Panc1 (cell line): ENCODE measurements around the gene PAX5. TPM values are rescaled to one million over a fixed set of nuclear protein-coding genes. Genes with fewer than 3 reads are reported as not detected.

Experiments
- ATAC-seq: fragments of 200-7000 bp; cut with Tn5 transposase; 2 replicates; pipeline ENCODE4 v1.9.1; 2020; ENCODE audit warnings: mild to moderate bottlenecking, moderate library complexity
- BruUV-seq: library from RNA; stranded (reverse); fragments of 400-500 nt; replicated peaks from 2 replicates; lab custom pipeline; 2021; lab: Mats Ljungman, UMichigan
- CTCF ChIA-PET: fragments of 300-600 bp; sonication (Branson Sonifier 250); formaldehyde crosslinking; loops from one replicate; lab custom pipeline; 2022; ENCODE audit warnings: antibody characterized with exemption; lab: Charles Lee
- POLR2A ChIA-PET: fragments of 300-600 bp; sonication (Branson Sonifier 250); formaldehyde crosslinking; loops from one replicate; lab custom pipeline; 2022; ENCODE audit warnings: antibody characterized with exemption; lab: Charles Lee
- DNase-seq: peaks from one replicate; pipeline ENCODE4 v3.0.0-alpha.2; 2010; ENCODE audit warnings: low read depth, low spot score
- H3K27ac ChIP-seq: 2 replicates; pipeline ENCODE4 v1.5.1; 2011; ENCODE audit warnings: mild to moderate bottlenecking, low read length, inconsistent platforms
- H3K27me3 ChIP-seq: fragments of 200-500 bp; sonication (Bioruptor generic); 2 replicates; pipeline ENCODE4 v1.6.0; 2014; ENCODE audit warnings: low read length, inconsistent platforms; ENCODE audit not compliant: control insufficient read depth, insufficient read depth
- H3K36me3 ChIP-seq: fragments of 200-500 bp; sonication (Bioruptor generic); 2 replicates; pipeline ENCODE4 v1.5.1; 2014; ENCODE audit warnings: inconsistent platforms, mild to moderate bottlenecking, low read length, moderate library complexity; ENCODE audit not compliant: control insufficient read depth, insufficient read depth
- H3K4me1 ChIP-seq: 2 replicates; pipeline ENCODE4 v1.5.1; 2011; ENCODE audit warnings: inconsistent platforms, mild to moderate bottlenecking, low read length, moderate library complexity; ENCODE audit not compliant: control insufficient read depth, insufficient read depth
- H3K4me3 ChIP-seq, 2 experiments: 2 replicates each; pipeline ENCODE4 v1.5.1; 2011 to 2012; ENCODE audit warnings: low read depth in 2 of 2, low read length in 2 of 2, mild to moderate bottlenecking in 2 of 2, inconsistent platforms in 1 of 2, moderate library complexity in 1 of 2
- H3K9me3 ChIP-seq: fragments of 200-500 bp; sonication (Bioruptor generic); 2 replicates; pipeline ENCODE4 v1.5.1; 2014; ENCODE audit warnings: low read depth, mild to moderate bottlenecking, inconsistent platforms, low read length, moderate library complexity; ENCODE audit not compliant: control insufficient read depth, insufficient read depth
- POLR2AphosphoS5 ChIP-seq: IDR thresholded peaks from 2 replicates; pipeline ENCODE4 v1.6.1; 2012; ENCODE audit warnings: mild to moderate bottlenecking, low read depth, low read length, moderate library complexity
- SIN3A ChIP-seq: IDR thresholded peaks from 2 replicates; pipeline ENCODE4 v1.6.1; 2012; ENCODE audit warnings: low read depth, mild to moderate bottlenecking, low read length, moderate library complexity, borderline replicate concordance; ENCODE audit not compliant: insufficient read depth
- TCF7L2 ChIP-seq: IDR thresholded peaks from 2 replicates; pipeline ENCODE4 v1.6.1; 2011; ENCODE audit warnings: mild to moderate bottlenecking, low read depth, low read length, inconsistent platforms
- in situ Hi-C: cut with HindIII; loops from 2 replicates; pipeline ENCODE4 v1.10.0; 2016; ENCODE audit warnings: low sequenced_read_pairs, low pct_unique_long_range_greater_than_20kb
- intact Hi-C: fragments of 100-400 bp; cut with micrococcal nuclease; formaldehyde crosslinking; loops from one replicate; pipeline ENCODE4 v1.10.0; 2022; ENCODE audit not compliant: unreplicated experiment
- total RNA-seq: library from RNA; stranded (reverse); gene quantifications from one replicate; pipeline ENCODE4 v1.2.1, GENCODE V29; 2021; ENCODE audit not compliant: unreplicated experiment
- TF ChIP-seq, protein P1 (sequence below), 2 experiments: IDR thresholded peaks; 2 replicates each; pipeline ENCODE4 v1.6.1; 2011 to 2012; ENCODE audit warnings: low read depth in 2 of 2, control low read depth in 1 of 2, low read length in 1 of 2, mild to moderate bottlenecking in 1 of 2, moderate library complexity in 1 of 2; ENCODE audit not compliant: insufficient read depth in 1 of 2
- TF ChIP-seq, protein P2 (sequence below): fragments of 450-650 bp; IDR thresholded peaks from 2 replicates; pipeline ENCODE4 v1.5.1; 2017; ENCODE audit warnings: mild to moderate bottlenecking

PAX5 gene
- total RNA-seq, 1 experiment from 2014 or later, result 0.39 TPM

DNA sequence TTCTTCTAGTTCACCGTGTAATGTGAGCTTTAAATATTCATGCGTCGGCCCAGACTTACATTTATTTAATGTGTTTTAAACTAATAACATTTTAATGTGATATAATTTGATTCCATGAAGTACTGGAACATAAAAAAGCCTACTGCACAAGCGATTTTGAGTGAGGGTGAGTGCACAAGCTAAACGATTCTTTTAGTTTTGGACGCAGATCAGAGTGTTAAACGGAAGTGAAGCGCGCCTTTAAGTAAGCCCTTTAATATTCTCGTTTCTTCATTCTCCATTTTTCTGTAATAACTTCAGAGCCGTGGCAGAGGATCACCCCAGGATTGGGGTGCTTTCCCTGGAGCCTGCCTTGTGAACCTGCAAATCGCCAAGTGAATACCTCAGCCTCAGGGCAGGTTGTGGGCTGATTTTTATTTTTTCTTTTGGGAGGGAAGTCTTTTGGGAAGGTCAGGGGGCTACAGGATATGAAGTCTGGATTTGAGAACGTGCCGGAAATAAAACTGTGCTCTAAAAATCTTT lies 4.9 kb upstream of the PAX5 start:
- intact Hi-C loops, result no loop called here
- Histone ChIP-seq H3K27ac (no peak overlapping the region), H3K4me3 (no peak overlapping the region), H3K4me1 (peaks cover 19% of the 10 kb centered on the region), H3K36me3 (no peaks in the 10 kb centered on the region), H3K27me3 (peaks cover 39% of the 10 kb centered on the region), H3K9me3 (no peaks in the 10 kb centered on the region)
- in situ Hi-C loops, result no loop called here
- TF ChIP-seq, protein P1, sequence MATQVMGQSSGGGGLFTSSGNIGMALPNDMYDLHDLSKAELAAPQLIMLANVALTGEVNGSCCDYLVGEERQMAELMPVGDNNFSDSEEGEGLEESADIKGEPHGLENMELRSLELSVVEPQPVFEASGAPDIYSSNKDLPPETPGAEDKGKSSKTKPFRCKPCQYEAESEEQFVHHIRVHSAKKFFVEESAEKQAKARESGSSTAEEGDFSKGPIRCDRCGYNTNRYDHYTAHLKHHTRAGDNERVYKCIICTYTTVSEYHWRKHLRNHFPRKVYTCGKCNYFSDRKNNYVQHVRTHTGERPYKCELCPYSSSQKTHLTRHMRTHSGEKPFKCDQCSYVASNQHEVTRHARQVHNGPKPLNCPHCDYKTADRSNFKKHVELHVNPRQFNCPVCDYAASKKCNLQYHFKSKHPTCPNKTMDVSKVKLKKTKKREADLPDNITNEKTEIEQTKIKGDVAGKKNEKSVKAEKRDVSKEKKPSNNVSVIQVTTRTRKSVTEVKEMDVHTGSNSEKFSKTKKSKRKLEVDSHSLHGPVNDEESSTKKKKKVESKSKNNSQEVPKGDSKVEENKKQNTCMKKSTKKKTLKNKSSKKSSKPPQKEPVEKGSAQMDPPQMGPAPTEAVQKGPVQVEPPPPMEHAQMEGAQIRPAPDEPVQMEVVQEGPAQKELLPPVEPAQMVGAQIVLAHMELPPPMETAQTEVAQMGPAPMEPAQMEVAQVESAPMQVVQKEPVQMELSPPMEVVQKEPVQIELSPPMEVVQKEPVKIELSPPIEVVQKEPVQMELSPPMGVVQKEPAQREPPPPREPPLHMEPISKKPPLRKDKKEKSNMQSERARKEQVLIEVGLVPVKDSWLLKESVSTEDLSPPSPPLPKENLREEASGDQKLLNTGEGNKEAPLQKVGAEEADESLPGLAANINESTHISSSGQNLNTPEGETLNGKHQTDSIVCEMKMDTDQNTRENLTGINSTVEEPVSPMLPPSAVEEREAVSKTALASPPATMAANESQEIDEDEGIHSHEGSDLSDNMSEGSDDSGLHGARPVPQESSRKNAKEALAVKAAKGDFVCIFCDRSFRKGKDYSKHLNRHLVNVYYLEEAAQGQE (IDR thresholded peaks at IDR 0.05; ENCODE audit: insufficient read depth in 1 of 2, low read depth in 2 of 2, low read length in 1 of 2), result no peak
- TF ChIP-seq SIN3A (no peak), POLR2AphosphoS5 (no peak)
- TF ChIP-seq, protein P2, sequence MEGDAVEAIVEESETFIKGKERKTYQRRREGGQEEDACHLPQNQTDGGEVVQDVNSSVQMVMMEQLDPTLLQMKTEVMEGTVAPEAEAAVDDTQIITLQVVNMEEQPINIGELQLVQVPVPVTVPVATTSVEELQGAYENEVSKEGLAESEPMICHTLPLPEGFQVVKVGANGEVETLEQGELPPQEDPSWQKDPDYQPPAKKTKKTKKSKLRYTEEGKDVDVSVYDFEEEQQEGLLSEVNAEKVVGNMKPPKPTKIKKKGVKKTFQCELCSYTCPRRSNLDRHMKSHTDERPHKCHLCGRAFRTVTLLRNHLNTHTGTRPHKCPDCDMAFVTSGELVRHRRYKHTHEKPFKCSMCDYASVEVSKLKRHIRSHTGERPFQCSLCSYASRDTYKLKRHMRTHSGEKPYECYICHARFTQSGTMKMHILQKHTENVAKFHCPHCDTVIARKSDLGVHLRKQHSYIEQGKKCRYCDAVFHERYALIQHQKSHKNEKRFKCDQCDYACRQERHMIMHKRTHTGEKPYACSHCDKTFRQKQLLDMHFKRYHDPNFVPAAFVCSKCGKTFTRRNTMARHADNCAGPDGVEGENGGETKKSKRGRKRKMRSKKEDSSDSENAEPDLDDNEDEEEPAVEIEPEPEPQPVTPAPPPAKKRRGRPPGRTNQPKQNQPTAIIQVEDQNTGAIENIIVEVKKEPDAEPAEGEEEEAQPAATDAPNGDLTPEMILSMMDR, result no peak
- POLR2A ChIA-PET, result no interaction called here
- no peak for DNase-seq
- CTCF ChIA-PET, result no interaction called here
- no TSS peak for BruUV-seq
- no peak for ATAC-seq

DNA sequence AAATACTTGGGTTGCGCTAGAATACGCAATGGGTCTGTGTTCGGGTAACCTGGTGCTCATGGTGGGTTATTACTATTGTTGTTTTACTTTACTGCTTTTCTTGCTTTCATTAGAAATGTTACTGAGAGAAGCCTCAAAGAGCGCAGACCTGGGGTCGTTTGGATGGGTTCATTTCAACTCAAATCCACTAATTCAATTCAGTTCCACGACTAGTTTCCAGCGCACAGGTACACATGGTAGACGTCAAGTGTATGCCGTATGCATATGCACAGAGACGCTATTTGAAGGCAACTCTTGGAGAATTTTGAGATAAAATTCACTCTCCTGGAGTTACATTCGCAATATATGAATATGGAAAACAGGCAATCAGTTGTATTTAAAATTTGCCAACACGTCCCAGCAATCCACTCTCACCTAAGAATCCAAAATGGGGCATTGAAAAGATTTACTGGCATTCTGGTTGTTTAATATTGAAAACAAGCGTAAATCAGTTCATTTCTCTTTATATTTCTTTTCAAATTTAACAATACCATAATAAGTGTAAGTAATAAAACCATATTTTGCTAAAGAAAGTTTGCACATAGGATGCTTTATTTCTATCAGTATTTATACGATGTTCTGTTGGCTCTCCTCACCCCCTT lies 4.4 kb upstream of the PAX5 start:
- ChIA-PET POLR2A (interaction anchor here (0.6 kb wide), 2 partner anchors 39 to 137 kb away, joined by 9 to 15 read pairs; no protein-coding TSS in a partner anchor), CTCF (no interaction called here)
- H3K4me3 ChIP-seq, result no peak overlapping the region
- ATAC-seq (no peak), DNase-seq (no peak)
- H3K9me3 ChIP-seq, result no peaks in the 10 kb centered on the region
- TF ChIP-seq, protein P1 (IDR thresholded peaks at IDR 0.05; ENCODE audit: insufficient read depth in 1 of 2, low read depth in 2 of 2, low read length in 1 of 2), result no peak
- TF ChIP-seq, protein P2, result no peak
- no peak for TF ChIP-seq POLR2AphosphoS5
- TF ChIP-seq TCF7L2, result no peak
- no peak for TF ChIP-seq SIN3A
- intact Hi-C loops, result no loop called here
- BruUV-seq, result no TSS peak
- peaks cover 19% of the 10 kb centered on the region for H3K4me1 ChIP-seq
- H3K36me3 ChIP-seq, result no peaks in the 10 kb centered on the region
- in situ Hi-C loops, result no loop called here
- peaks cover 38% of the 10 kb centered on the region for H3K27me3 ChIP-seq
- no peak overlapping the region for H3K27ac ChIP-seq
